Coronary artery (tissue), 2 donors: ENCODE data around the gene ITPKC.

Experiments
- DNase-seq: peaks from one replicate; pipeline ENCODE4 v3.0.0-alpha.2; 2017; ENCODE audit warnings: low spot score
- H3K27ac ChIP-seq, 2 donors: fragments of 200-600 bp; sonication (generic); one replicate each; pipeline ENCODE4 v1.5.1; 2016 to 2019
- H3K4me3 ChIP-seq: fragments of 200-600 bp; sonication (generic); 2 replicates; pipeline ENCODE4 v1.5.1; 2016; ENCODE audit warnings: mild to moderate bottlenecking, moderate library complexity
- CTCF ChIP-seq: fragments of 200-600 bp; sonication (generic); IDR thresholded peaks from one replicate; pipeline ENCODE4 v1.5.1; 2019; ENCODE audit warnings: antibody characterized with exemption

Gene ITPKC

GRCh38 chr19:40733149-40733548 is 16.2 kb downstream of the ITPKC start:
- DNase-seq: no peak
- no peak for TF ChIP-seq CTCF
- Histone ChIP-seq H3K4me3 (no peak overlapping the region), H3K27ac (no peak overlapping the region)

- H3K4me3 ChIP-seq: no peak overlapping the region
- no peak overlapping the region for H3K27ac ChIP-seq
- no peak for DNase-seq
- no peak for TF ChIP-seq CTCF
Observed at GRCh38 chr19:40735013-40735771, 18.3 kb downstream of the ITPKC start.

- TF ChIP-seq CTCF: no peak
- Histone ChIP-seq H3K4me3 (no peak overlapping the region), H3K27ac (peak overlapping the region in 1 of 2 donors; percentile 13)
- no peak for DNase-seq
Observed at GRCh38 chr19:40736661-40737060, 19.7 kb downstream of the ITPKC start.

GRCh38 chr19:40737102-40737644 is 20.3 kb downstream of the ITPKC start:
- no peak for DNase-seq
- TF ChIP-seq CTCF: no peak
- Histone ChIP-seq H3K4me3 (no peak overlapping the region), H3K27ac (peak overlapping the region in 1 of 2 donors; percentile 13)

GRCh38 chr19:40739030-40739839 is 22.3 kb downstream of the ITPKC start:
- Histone ChIP-seq H3K4me3 (no peak overlapping the region), H3K27ac (peak overlapping the region in 1 of 2 donors; percentile 79)
- TF ChIP-seq CTCF: no peak
- no peak for DNase-seq

- peak overlapping the region in 1 of 2 donors; percentile 79 for H3K27ac ChIP-seq
- peak overlapping the region; percentile 5 for H3K4me3 ChIP-seq
- no peak for TF ChIP-seq CTCF
- no peak for DNase-seq
Observed at GRCh38 chr19:40739871-40740703, 23.2 kb downstream of the ITPKC start.
